GM19372 (cell line): Measurements from ENCODE around the gene BMP8A.
A peak's percentile ranks its signal among the peaks of the same experiment; 100 is the strongest.
"Not testable (repeated sequence)": the region's sequence is repeated elsewhere in the genome, so short reads cannot be mapped to it uniquely, and the experiment has no call there.

Experiments used
- ATAC-seq: cut with Tn5 transposase; IDR thresholded peaks from one replicate; pipeline ENCODE4 v1.9.1; 2021; ENCODE audit warnings: mild to moderate bottlenecking, low read depth, moderate library complexity; ENCODE audit not compliant: unreplicated experiment

BMP8A gene

GRCh38 chr1:39504436-39504835 lies 13.0 kb downstream of the BMP8A start:
- ATAC-seq = not testable (repeated sequence)

GRCh38 chr1:39505289-39505688 lies 13.9 kb downstream of the BMP8A start:
- ATAC-seq = no peak

- ATAC-seq = no peak
Measured at GRCh38 chr1:39507230-39507928, 15.9 kb downstream of the BMP8A start.

GRCh38 chr1:39508266-39508665 lies 16.8 kb downstream of the BMP8A start:
- no peak for ATAC-seq

- peak; percentile 9 for ATAC-seq
Measured at GRCh38 chr1:39508857-39509305, 17.4 kb downstream of the BMP8A start.

GRCh38 chr1:39509360-39510009 lies 18.0 kb downstream of the BMP8A start:
- peak; percentile 63 for ATAC-seq

GRCh38 chr1:39510570-39511186 lies 19.2 kb downstream of the BMP8A start:
- ATAC-seq = not testable (repeated sequence)

GRCh38 chr1:39511477-39511876 lies 20.0 kb downstream of the BMP8A start:
- ATAC-seq = not testable (repeated sequence)

GRCh38 chr1:39512234-39512847 lies 20.9 kb downstream of the BMP8A start:
- not testable (repeated sequence) for ATAC-seq

- peak; percentile 31 for ATAC-seq
Measured at GRCh38 chr1:39514710-39515124, 23.3 kb downstream of the BMP8A start.

- peak; percentile 35 for ATAC-seq
Measured at GRCh38 chr1:39515131-39516086, 24.0 kb downstream of the BMP8A start.

GRCh38 chr1:39516841-39517240 lies 25.4 kb downstream of the BMP8A start:
- not testable (repeated sequence) for ATAC-seq

- ATAC-seq = not testable (repeated sequence)
Measured at GRCh38 chr1:39517936-39518335, 26.5 kb downstream of the BMP8A start.

- not testable (repeated sequence) for ATAC-seq
Measured at GRCh38 chr1:39519376-39519775, 27.9 kb downstream of the BMP8A start.

- ATAC-seq = not testable (repeated sequence)
Measured at GRCh38 chr1:39522221-39522620, 30.8 kb downstream of the BMP8A start.

GRCh38 chr1:39522661-39523567 lies 31.5 kb downstream of the BMP8A start:
- no peak for ATAC-seq

- ATAC-seq = no peak
Measured at GRCh38 chr1:39524171-39524570, 32.7 kb downstream of the BMP8A start.

GRCh38 chr1:39524591-39525365 lies 33.3 kb downstream of the BMP8A start:
- no peak for ATAC-seq
